GM20000 (cell line): ENCODE data around the gene PLCB4.
"Not testable (repeated sequence)": the region's sequence is repeated elsewhere in the genome, so short reads cannot be mapped to it uniquely, and the experiment has no call there.

Experiments used
- DNase-seq: peaks from one replicate; pipeline ENCODE4 v3.0.0; 2012; ENCODE audit warnings: low spot score
- CTCF ChIP-seq: IDR thresholded peaks from 2 replicates; pipeline ENCODE4 v1.5.1; 2012; ENCODE audit warnings: mild to moderate bottlenecking, control low read depth; ENCODE audit errors: extremely low read depth, missing control alignments

Gene PLCB4

GRCh38 chr20:9148291-9148690, 79.4 kb downstream of the PLCB4 start:
- no peak for DNase-seq
- no peak for TF ChIP-seq CTCF

GRCh38 chr20:9149087-9149486, 80.2 kb downstream of the PLCB4 start:
- no peak for DNase-seq
- no peak for TF ChIP-seq CTCF

GRCh38 chr20:9149796-9150195, 80.9 kb downstream of the PLCB4 start:
- no peak for TF ChIP-seq CTCF
- no peak for DNase-seq

GRCh38 chr20:9150679-9151078, 81.8 kb downstream of the PLCB4 start:
- DNase-seq = no peak
- TF ChIP-seq CTCF = no peak

GRCh38 chr20:9152139-9152538, 83.3 kb downstream of the PLCB4 start:
- not testable (repeated sequence) for DNase-seq

GRCh38 chr20:9154464-9155024, 85.7 kb downstream of the PLCB4 start:
- DNase-seq = no peak
- TF ChIP-seq CTCF = no peak

GRCh38 chr20:9156529-9157280, 87.8 kb downstream of the PLCB4 start:
- no peak for TF ChIP-seq CTCF
- DNase-seq = no peak

- no peak for DNase-seq
- no peak for TF ChIP-seq CTCF
Measured at GRCh38 chr20:9160331-9160730, 91.4 kb downstream of the PLCB4 start.
